KMS-11 (cell line): ENCODE data around the gene PTPRN2.

Source experiments
- H2AFZ ChIP-seq: fragments of 200-600 bp; sonication (generic); 2 replicates; pipeline ENCODE4 v1.6.1; 2016; ENCODE audit warnings: antibody characterized with exemption, mixed run types, low read depth
- H3K27ac ChIP-seq: fragments of 200-600 bp; sonication (generic); 2 replicates; pipeline ENCODE4 v1.6.1; 2016; ENCODE audit warnings: mild to moderate bottlenecking, mixed run types
- H3K27me3 ChIP-seq: fragments of 200-600 bp; sonication (generic); 2 replicates; pipeline ENCODE4 v1.6.1; 2017; ENCODE audit warnings: mild to moderate bottlenecking, low read depth, mixed run types, moderate library complexity; ENCODE audit not compliant: insufficient read depth
- H3K36me3 ChIP-seq: fragments of 200-600 bp; sonication (generic); 2 replicates; pipeline ENCODE4 v1.6.1; 2017; ENCODE audit warnings: mild to moderate bottlenecking, mixed run types; ENCODE audit not compliant: insufficient read depth
- H3K4me1 ChIP-seq: fragments of 200-600 bp; sonication (generic); 2 replicates; pipeline ENCODE4 v1.6.1; 2016; ENCODE audit warnings: mild to moderate bottlenecking, low read depth, mixed run types; ENCODE audit not compliant: poor library complexity, severe bottlenecking
- H3K4me2 ChIP-seq: fragments of 200-600 bp; sonication (generic); 2 replicates; pipeline ENCODE4 v1.7.0; 2016; ENCODE audit warnings: mild to moderate bottlenecking, mixed run types
- H3K4me3 ChIP-seq: fragments of 200-600 bp; sonication (generic); IDR thresholded peaks from 2 replicates; pipeline ENCODE4 v1.6.1; 2017; ENCODE audit warnings: low read depth, low read length, mixed read lengths; ENCODE audit not compliant: insufficient read depth
- H3K79me2 ChIP-seq: fragments of 200-600 bp; sonication (generic); 2 replicates; pipeline ENCODE4 v1.6.1; 2016; ENCODE audit warnings: low read depth, mixed run types; ENCODE audit not compliant: insufficient read depth
- H3K9ac ChIP-seq: fragments of 200-600 bp; sonication (generic); 2 replicates; pipeline ENCODE4 v1.6.1; 2016; ENCODE audit warnings: mild to moderate bottlenecking, mixed run types
- H4K20me1 ChIP-seq: fragments of 200-600 bp; sonication (generic); 2 replicates; pipeline ENCODE4 v1.6.1; 2016; ENCODE audit warnings: mild to moderate bottlenecking, mixed run types; ENCODE audit not compliant: insufficient read depth
- CTCF ChIP-seq: fragments of 200-600 bp; sonication (generic); conservative IDR thresholded peaks from 2 replicates; pipeline ENCODE4 v1.6.1; 2017; ENCODE audit warnings: low read depth, mild to moderate bottlenecking, antibody characterized with exemption, low read length, moderate library complexity, mixed read lengths

PTPRN2 gene

GRCh38 chr7:157809154-157809862 is 778.3 kb downstream of the PTPRN2 start:
- Histone ChIP-seq H2AFZ (no peak overlapping the region), H3K9ac (no peak overlapping the region), H4K20me1 (no peaks in the 10 kb centered on the region), H3K36me3 (no peaks in the 10 kb centered on the region), H3K4me2 (no peak overlapping the region), H3K79me2 (no peaks in the 10 kb centered on the region), H3K27ac (no peak overlapping the region), H3K4me3 (no peak overlapping the region), H3K4me1 (no peaks in the 10 kb centered on the region), H3K27me3 (no peaks in the 10 kb centered on the region; the same call in 1 of the 2 replicates)
- TF ChIP-seq CTCF, result no peak

GRCh38 chr7:157808042-157808441 is 779.6 kb downstream of the PTPRN2 start:
- Histone ChIP-seq H3K4me1 (no peaks in the 10 kb centered on the region), H3K9ac (no peak overlapping the region), H3K4me3 (no peak overlapping the region), H3K27me3 (no peaks in the 10 kb centered on the region; the same call in 1 of the 2 replicates), H3K27ac (no peak overlapping the region), H3K36me3 (no peaks in the 10 kb centered on the region), H2AFZ (no peak overlapping the region), H3K4me2 (no peak overlapping the region), H3K79me2 (no peaks in the 10 kb centered on the region), H4K20me1 (no peaks in the 10 kb centered on the region)
- no peak for TF ChIP-seq CTCF

DNA sequence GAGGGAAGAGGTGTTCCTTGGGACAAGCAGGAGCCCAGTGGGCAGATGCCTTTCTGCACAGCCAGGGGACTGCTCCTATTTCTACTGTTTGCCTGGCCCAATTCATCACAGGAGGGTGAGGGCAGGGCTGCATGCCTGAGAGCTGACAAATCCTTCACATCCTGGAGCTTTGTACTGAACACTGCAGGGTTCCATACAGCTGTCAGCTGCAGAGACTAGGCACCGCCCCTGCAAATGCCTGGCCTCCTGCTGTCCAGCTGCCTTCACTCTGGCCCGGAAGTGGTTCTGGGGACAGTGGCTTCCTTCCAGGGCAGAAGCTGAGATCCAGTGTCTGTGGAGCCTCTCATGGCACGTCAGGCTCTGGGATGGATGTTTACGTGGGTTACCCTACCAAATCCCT is 780.1 kb downstream of the PTPRN2 start:
- Histone ChIP-seq H3K79me2 (no peaks in the 10 kb centered on the region), H3K36me3 (no peaks in the 10 kb centered on the region), H3K4me1 (no peaks in the 10 kb centered on the region), H3K27me3 (no peaks in the 10 kb centered on the region; the same call in 1 of the 2 replicates), H4K20me1 (no peaks in the 10 kb centered on the region), H2AFZ (no peak overlapping the region), H3K27ac (no peak overlapping the region), H3K4me3 (no peak overlapping the region), H3K4me2 (no peak overlapping the region), H3K9ac (no peak overlapping the region)
- no peak for TF ChIP-seq CTCF

GRCh38 chr7:157806711-157807110 is 780.9 kb downstream of the PTPRN2 start:
- no peaks in the 10 kb centered on the region for H3K79me2 ChIP-seq
- H3K27ac ChIP-seq, result no peak overlapping the region
- no peaks in the 10 kb centered on the region for H4K20me1 ChIP-seq
- no peaks in the 10 kb centered on the region; the same call in 1 of the 2 replicates for H3K27me3 ChIP-seq
- no peak overlapping the region for H3K4me2 ChIP-seq
- TF ChIP-seq CTCF, result no peak
- no peaks in the 10 kb centered on the region for H3K36me3 ChIP-seq
- no peak overlapping the region for H3K9ac ChIP-seq
- H3K4me1 ChIP-seq, result no peaks in the 10 kb centered on the region
- no peak overlapping the region for H3K4me3 ChIP-seq
- H2AFZ ChIP-seq, result no peak overlapping the region
